Mammary epithelial cell (primary cell): ENCODE data around the gene UGT1A7.

Experiments
- EZH2 ChIP-seq: IDR thresholded peaks from 2 replicates; pipeline ENCODE4 v1.6.1; 2012; ENCODE audit warnings: low read length, inconsistent platforms, borderline replicate concordance
- TF ChIP-seq, protein P1 (sequence below), 2 donors: IDR thresholded peaks in 1 of 2; conservative IDR thresholded peaks in 1 of 2; 2 replicates each; pipeline ENCODE4 v1.5.1; 2011 to 2012; ENCODE audit warnings: inconsistent platforms in 2 of 2, low read length in 2 of 2, mild to moderate bottlenecking in 2 of 2, control low read depth in 1 of 2, low read depth in 1 of 2; ENCODE audit not compliant: insufficient read depth in 1 of 2; ENCODE audit errors: extremely low read depth in 1 of 2

DNA sequence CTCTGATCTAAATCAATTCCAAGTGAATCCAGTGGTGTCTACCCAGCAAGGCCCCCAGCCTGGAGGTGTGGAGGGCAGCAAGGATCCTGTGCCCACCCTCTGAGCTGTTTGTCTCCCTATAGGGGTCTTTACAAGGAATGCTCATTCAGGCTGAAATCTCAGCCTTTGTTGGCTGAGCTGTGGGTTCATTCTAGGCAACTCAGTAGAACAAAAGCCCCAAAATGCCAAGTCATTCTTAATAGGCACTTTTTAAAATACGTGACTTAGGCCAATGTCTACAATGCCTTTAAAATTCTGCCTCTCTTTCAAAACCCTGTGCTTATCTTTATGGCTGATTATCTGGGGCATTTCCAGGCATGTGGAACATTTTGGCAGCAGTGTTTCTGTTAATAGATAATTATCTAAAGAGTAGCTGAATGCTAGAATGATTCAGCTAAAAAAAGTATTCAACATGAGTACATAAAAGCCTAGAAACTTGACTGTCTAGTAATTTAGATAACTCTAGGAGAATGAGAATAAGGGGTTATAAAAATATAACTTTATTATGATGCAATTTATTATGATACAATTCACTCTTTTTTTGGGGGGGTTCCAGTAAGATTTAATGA, 18.4 kb downstream of the UGT1A7 start:
- TF ChIP-seq EZH2 = no peak
- TF ChIP-seq, protein P1, sequence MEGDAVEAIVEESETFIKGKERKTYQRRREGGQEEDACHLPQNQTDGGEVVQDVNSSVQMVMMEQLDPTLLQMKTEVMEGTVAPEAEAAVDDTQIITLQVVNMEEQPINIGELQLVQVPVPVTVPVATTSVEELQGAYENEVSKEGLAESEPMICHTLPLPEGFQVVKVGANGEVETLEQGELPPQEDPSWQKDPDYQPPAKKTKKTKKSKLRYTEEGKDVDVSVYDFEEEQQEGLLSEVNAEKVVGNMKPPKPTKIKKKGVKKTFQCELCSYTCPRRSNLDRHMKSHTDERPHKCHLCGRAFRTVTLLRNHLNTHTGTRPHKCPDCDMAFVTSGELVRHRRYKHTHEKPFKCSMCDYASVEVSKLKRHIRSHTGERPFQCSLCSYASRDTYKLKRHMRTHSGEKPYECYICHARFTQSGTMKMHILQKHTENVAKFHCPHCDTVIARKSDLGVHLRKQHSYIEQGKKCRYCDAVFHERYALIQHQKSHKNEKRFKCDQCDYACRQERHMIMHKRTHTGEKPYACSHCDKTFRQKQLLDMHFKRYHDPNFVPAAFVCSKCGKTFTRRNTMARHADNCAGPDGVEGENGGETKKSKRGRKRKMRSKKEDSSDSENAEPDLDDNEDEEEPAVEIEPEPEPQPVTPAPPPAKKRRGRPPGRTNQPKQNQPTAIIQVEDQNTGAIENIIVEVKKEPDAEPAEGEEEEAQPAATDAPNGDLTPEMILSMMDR (conservative IDR thresholded peaks at IDR 0.05 in 1 of 2, IDR thresholded peaks at IDR 0.05 in 1 of 2; ENCODE audit: extremely low read depth in 1 of 2, insufficient read depth in 1 of 2, low read depth in 1 of 2, low read length in 2 of 2) = no peak
